GM18505 (cell line): ENCODE measurements around the gene SPATA16.

Source experiments
- ATAC-seq: cut with Tn5 transposase; IDR thresholded peaks from one replicate; pipeline ENCODE4 v1.9.1; 2021; ENCODE audit not compliant: unreplicated experiment
- POLR2A ChIP-seq: IDR thresholded peaks from 4 replicates; pipeline ENCODE4 v1.6.1; 2011; ENCODE audit warnings: borderline replicate concordance; ENCODE audit not compliant: insufficient read depth, insufficient read length; ENCODE audit errors: extremely low read depth

SPATA16 gene

GRCh38 chr3:173006006-173006405 is 135.0 kb downstream of the SPATA16 start:
- no peak for ATAC-seq
- no peak for TF ChIP-seq POLR2A

DNA sequence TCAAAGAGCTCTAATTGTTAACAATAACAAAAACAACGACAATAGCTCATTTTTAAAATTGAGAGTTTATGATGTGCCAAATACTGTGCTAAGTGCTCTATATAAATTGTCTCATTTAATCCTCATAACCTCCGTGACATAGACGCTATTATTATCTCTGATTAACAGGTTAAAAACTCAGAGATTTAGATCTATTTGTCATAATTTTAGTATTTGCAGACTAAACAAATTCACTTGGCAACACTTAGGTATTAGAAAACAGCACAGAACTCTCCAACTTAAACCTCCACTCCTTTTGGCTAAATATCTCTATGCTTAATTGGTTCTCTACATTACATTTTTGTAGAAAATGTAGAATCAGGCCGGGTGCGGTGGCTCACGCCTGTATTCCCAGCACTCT is 136.4 kb downstream of the SPATA16 start:
- no peak for ATAC-seq
- TF ChIP-seq POLR2A = no peak

DNA sequence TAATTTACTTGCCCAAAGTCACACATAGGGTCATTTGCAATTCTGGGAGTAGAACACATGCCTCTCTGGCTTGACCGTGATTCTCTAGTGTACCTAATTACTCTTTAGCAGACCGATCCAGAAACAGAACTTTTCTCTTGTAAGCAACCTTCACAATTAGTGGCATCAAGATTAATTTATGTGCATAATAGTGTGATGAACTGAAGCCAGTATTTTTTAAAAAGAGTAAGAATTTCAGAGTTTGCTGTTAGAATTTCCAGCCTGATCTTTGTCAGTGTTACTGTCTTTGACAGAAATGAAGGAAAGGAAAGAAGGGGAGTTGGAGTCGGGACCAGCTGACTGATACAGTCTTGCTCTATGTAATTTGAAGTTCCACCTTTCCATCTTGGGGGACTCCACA is 137.1 kb downstream of the SPATA16 start:
- ATAC-seq = no peak
- TF ChIP-seq POLR2A = no peak

DNA sequence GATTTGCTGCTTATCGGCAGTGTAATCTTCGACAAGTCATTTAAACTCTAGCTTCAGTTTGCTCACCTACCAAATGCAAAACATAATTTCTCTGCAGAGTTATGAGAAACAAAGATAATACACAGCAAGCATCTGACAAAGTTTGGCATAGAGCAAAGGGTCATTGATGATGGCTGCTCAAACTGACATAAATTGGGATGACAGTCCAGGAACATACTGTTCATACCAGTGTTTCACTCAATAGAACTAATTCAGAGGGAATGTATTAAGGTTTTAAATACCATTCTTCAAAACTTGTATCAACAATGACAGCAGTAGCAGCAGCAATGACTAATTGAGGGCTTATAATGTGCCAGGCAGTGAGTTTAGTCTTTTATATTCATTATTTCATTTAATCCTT is 137.6 kb downstream of the SPATA16 start:
- no peak for ATAC-seq
- TF ChIP-seq POLR2A = no peak

- ATAC-seq = no peak
- TF ChIP-seq POLR2A = no peak
Measured at GRCh38 chr3:173001622-173002021, 139.4 kb downstream of the SPATA16 start.

- no peak for TF ChIP-seq POLR2A
- no peak for ATAC-seq
Measured at GRCh38 chr3:173000553-173000952, 140.5 kb downstream of the SPATA16 start.

DNA sequence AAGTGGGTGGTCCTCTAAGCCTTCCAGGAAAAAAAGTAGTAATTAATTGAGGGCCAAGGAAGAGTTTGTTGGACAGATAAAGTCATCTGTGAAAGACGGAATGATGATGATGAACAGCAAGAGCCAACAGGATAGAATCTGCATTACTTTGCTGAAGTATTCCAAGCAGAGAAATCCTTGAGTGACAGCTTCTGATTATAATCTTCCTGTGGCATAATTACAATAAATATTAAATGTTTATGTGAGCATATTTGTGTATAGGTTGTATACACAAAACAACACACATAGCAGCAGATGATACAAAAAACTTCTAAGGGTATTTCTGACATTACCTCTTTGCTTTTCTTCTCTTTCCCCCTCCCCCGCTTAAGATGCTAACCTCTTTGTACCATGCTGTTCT is 147.6 kb downstream of the SPATA16 start:
- no peak for TF ChIP-seq POLR2A
- no peak for ATAC-seq

DNA sequence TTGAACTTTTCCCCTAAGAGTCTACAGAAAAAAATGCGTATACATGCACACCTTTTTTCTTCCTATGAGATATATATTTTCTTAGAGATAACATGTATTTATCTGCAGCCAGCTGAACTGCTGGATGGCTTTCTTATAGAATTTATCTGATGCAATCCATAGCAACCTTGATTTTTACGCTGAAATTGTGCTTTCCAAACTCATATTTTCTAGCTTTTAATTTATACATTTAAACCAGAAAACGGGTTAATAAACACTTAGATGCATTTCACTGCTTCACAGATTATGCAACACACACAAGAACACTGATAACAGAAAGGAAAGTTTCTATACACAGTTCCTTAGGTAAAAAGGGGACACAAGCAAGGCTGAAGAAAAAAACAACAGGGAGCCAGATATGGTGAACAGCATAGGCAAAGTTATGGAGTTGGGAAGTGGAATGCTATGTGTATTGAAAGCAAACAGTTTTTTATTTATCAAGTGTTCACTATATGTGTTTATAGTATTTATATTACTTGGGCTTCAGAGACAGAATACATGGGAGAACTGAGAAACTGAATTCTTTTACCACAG is 149.5 kb downstream of the SPATA16 start:
- TF ChIP-seq POLR2A = no peak
- no peak for ATAC-seq

- no peak for TF ChIP-seq POLR2A
- no peak for ATAC-seq
Measured at GRCh38 chr3:172989373-172989772, 151.7 kb downstream of the SPATA16 start.

- no peak for ATAC-seq
Measured at GRCh38 chr3:172987273-172987672, 153.8 kb downstream of the SPATA16 start.

DNA sequence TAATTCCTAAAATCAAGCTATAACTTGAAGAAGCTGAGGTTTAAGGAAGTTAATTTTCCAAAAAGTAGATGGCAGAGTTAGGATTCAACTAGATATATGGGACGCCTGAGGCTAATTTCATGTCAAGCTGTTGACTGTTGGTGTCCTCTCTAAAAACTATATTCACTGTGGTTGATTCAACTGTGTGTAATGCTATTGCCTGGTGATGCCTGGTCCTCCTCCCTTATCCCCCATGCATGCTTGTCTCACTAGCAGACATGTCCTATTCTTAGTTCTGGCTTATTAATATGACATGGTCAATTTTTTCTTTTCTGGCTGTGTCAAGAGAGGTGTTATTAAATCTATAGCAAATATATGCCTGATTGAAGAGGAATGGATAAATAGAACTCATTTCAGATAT is 156.1 kb downstream of the SPATA16 start:
- TF ChIP-seq POLR2A = no peak

More at GRCh38 chr3:172987273-172987672, 153.8 kb downstream of the SPATA16 start:
- TF ChIP-seq POLR2A = no peak

DNA sequence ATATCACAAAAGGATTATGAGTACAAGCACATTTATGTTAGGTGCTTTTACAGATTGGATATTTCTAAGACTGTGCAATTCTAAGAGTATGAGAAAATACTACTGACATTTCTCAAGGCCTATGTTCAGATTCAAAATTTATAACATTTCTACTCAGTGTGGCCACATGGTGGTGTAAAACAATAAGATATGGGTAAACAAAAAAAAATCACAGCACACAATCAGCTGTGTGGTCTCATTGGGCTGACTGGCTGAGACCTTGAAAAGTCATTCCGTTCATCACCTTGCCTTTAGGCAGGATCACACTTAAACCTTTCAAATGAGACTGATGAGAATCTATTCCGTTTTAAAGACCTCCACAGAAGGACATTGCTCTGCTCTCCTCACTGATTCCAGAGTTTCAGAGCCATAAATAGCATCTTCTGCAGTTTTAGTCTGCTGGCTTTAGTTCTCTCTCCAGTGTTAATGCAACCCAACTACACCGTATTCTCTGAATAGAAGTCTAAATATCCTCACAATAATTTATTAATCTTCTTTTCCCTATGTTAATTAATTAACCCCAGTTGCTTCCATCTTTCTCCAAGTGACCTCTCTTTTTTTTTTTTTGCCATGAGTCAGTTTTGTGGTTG is 158.2 kb downstream of the SPATA16 start:
- no peak for TF ChIP-seq POLR2A
- no peak for ATAC-seq

More for the DNA sequence above, 156.1 kb downstream of the SPATA16 start:
- no peak for ATAC-seq

DNA sequence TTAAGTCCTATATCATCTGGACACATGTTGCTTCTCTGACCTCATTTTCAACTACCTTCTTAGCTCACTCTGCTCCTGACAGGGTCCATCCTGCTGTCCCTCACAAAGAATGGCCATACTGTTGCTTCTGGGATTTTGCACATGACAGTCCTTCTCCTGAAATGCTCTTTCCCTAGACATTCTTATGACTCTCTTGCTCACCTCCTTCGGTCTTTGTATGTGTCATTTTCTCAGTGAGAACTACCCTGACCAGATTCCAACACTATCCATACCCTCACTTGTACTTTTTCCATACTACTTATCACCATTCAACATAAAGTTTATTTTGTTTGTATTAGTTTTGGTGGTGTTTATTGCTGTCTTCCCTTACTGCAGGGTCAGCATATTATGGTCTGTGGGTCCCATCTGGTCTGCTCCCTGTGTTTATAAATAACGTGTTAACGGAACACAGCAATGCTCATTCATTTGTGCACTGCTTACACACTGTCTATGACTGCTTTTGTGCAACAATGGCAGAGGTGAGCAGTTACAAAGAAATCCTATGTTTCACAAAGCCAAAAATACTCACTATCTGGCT is 159.5 kb downstream of the SPATA16 start:
- no peak for TF ChIP-seq POLR2A
- no peak for ATAC-seq

DNA sequence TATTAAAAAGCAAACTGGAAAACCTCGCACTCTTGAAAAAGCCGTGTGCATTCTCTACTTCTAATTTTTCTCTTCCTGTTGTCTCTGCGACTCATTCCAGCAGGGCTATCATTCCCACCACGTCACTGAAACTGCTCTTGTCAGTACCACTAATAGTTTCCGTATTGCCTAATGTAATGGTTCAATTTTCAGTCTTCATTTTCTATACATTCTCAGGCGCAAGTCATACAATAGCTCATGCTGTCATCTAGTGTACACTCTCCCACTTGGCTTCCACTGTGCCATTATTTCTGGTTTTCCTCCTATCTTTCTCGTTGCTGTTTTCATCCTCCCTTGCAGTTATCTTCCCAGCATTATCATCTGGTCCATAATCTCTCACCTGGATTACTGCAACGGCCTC is 160.2 kb downstream of the SPATA16 start:
- ATAC-seq = no peak
- no peak for TF ChIP-seq POLR2A

GRCh38 chr3:172977696-172978095 is 163.3 kb downstream of the SPATA16 start:
- ATAC-seq = no peak

GRCh38 chr3:172974969-172975368 is 166.1 kb downstream of the SPATA16 start:
- no peak for ATAC-seq
- no peak for TF ChIP-seq POLR2A

More at GRCh38 chr3:172977696-172978095, 163.3 kb downstream of the SPATA16 start:
- TF ChIP-seq POLR2A = no peak
